ENCODE results near the gene TPRG1L. TPM values are rescaled to one million over a fixed set of nuclear protein-coding genes. Genes with fewer than 3 reads are reported as not detected.

The TPRG1L gene
- total RNA-seq, 6 experiments from 2014 or later = 51.8 to 63.5 (median 58.0) TPM

GRCh38 chr1:3642919-3643675, 18.3 kb downstream of the TPRG1L start:
- Mint-ChIP-seq H3K4me3 (no peak overlapping the region), H3K9me3 (no peaks in the 10 kb centered on the region), H3K27ac (no peak overlapping the region), H3K36me3 (ENCODE audit: low read depth) (no peaks in the 10 kb centered on the region; the same call in 1 of the 2 replicates), H3K27me3 (ENCODE audit: insufficient read depth) (no peaks in the 10 kb centered on the region), H3K4me1 (ENCODE audit: low read depth) (peaks cover 4% of the 10 kb centered on the region)
- TF ChIP-seq CTCF (IDR thresholded peaks at IDR 0.05) = no peak
- no peak for DNase-seq

- TF ChIP-seq CTCF (IDR thresholded peaks at IDR 0.05) = no peak
- peaks cover 16% of the 10 kb centered on the region for H3K4me1 Mint-ChIP-seq (ENCODE audit: low read depth)
- H3K27ac Mint-ChIP-seq = no peak overlapping the region
- no peak for DNase-seq
- H3K4me3 Mint-ChIP-seq = no peak overlapping the region
- no peaks in the 10 kb centered on the region for H3K9me3 Mint-ChIP-seq
- no peaks in the 10 kb centered on the region for H3K27me3 Mint-ChIP-seq (ENCODE audit: insufficient read depth)
- no peaks in the 10 kb centered on the region; the same call in 1 of the 2 replicates for H3K36me3 Mint-ChIP-seq (ENCODE audit: low read depth)
These were observed 19.5 kb downstream of the TPRG1L start for GRCh38 chr1:3644273-3644672.

GRCh38 chr1:3645247-3645646, 20.4 kb downstream of the TPRG1L start:
- no peak for TF ChIP-seq CTCF (IDR thresholded peaks at IDR 0.05)
- Mint-ChIP-seq H3K4me1 (ENCODE audit: low read depth) (peaks cover 16% of the 10 kb centered on the region), H3K4me3 (no peak overlapping the region), H3K36me3 (ENCODE audit: low read depth) (no peaks in the 10 kb centered on the region; the same call in 1 of the 2 replicates), H3K27me3 (ENCODE audit: insufficient read depth) (0 out of 2 replicates have a peak, but pooled peaks cover 1% of the 10 kb centered on the region), H3K9me3 (no peaks in the 10 kb centered on the region), H3K27ac (no peak overlapping the region)
- DNase-seq = no peak

- Mint-ChIP-seq H3K4me1 (ENCODE audit: low read depth) (peaks cover 16% of the 10 kb centered on the region), H3K36me3 (ENCODE audit: low read depth) (no peaks in the 10 kb centered on the region; the same call in 1 of the 2 replicates), H3K9me3 (no peaks in the 10 kb centered on the region), H3K27ac (no peak overlapping the region), H3K27me3 (ENCODE audit: insufficient read depth) (peaks cover 5% of the 10 kb centered on the region; the same call in 1 of the 2 replicates), H3K4me3 (no peak overlapping the region)
- no peak for TF ChIP-seq CTCF (IDR thresholded peaks at IDR 0.05)
- no peak for DNase-seq
These were observed 21.0 kb downstream of the TPRG1L start for GRCh38 chr1:3645666-3646355.

- TF ChIP-seq CTCF (IDR thresholded peaks at IDR 0.05) = no peak
- H3K4me1 Mint-ChIP-seq (ENCODE audit: low read depth) = peaks cover 16% of the 10 kb centered on the region
- no peak for DNase-seq
- H3K27ac Mint-ChIP-seq = no peak overlapping the region
- no peak overlapping the region for H3K4me3 Mint-ChIP-seq
- peaks cover 12% of the 10 kb centered on the region for H3K27me3 Mint-ChIP-seq (ENCODE audit: insufficient read depth)
- H3K9me3 Mint-ChIP-seq = no peaks in the 10 kb centered on the region
- no peaks in the 10 kb centered on the region; the same call in 1 of the 2 replicates for H3K36me3 Mint-ChIP-seq (ENCODE audit: low read depth)
These were observed 21.8 kb downstream of the TPRG1L start for GRCh38 chr1:3646596-3646995.
